Subcutaneous abdominal adipose tissue (tissue), 5 donors: ENCODE data around the gene ABCD2.
"Not testable (repeated sequence)": the region's sequence is repeated elsewhere in the genome, so short reads cannot be mapped to it uniquely, and the experiment has no call there.

Source experiments
- H3K27ac ChIP-seq: one replicate; pipeline ENCODE4 v1.7.0; 2013; ENCODE audit warnings: low read depth, mild to moderate bottlenecking, inconsistent platforms, low read length, moderate library complexity
- H3K27me3 ChIP-seq, 5 donors: one replicate each; pipeline ENCODE4 v1.7.0; 2013; ENCODE audit warnings: low read length in 5 of 5, inconsistent platforms in 1 of 5; ENCODE audit not compliant: control insufficient read depth in 5 of 5, insufficient read depth in 4 of 5
- H3K36me3 ChIP-seq, 5 donors: one replicate each; pipeline ENCODE4 v1.7.0; 2013; ENCODE audit warnings: low read length in 5 of 5; ENCODE audit not compliant: control insufficient read depth in 5 of 5, insufficient read depth in 5 of 5
- H3K4me1 ChIP-seq, 5 donors: one replicate each; pipeline ENCODE4 v1.7.0; 2013; ENCODE audit warnings: low read length in 5 of 5, mild to moderate bottlenecking in 3 of 5, moderate library complexity in 1 of 5; ENCODE audit not compliant: control insufficient read depth in 5 of 5, insufficient read depth in 5 of 5
- H3K4me3 ChIP-seq, 5 donors: one replicate each; pipeline ENCODE4 v1.7.0; 2013; ENCODE audit warnings: low read length in 5 of 5, low read depth in 1 of 5
- H3K9ac ChIP-seq, 5 donors: one replicate each; pipeline ENCODE4 v1.7.0; 2013; ENCODE audit warnings: low read length in 5 of 5, mild to moderate bottlenecking in 4 of 5, moderate library complexity in 3 of 5
- H3K9me3 ChIP-seq, 5 donors: one replicate each; pipeline ENCODE4 v1.7.0; 2013; ENCODE audit warnings: low read length in 5 of 5; ENCODE audit not compliant: control insufficient read depth in 5 of 5
- donor health status: healthy.
- donor health status: healthy.
- donor health status: healthy.
- donor health status: healthy.
- donor health status: healthy.

ABCD2 gene

GRCh38 chr12:39626033-39626814, 6.6 kb upstream of the ABCD2 start:
- Histone ChIP-seq H3K9ac (no peak overlapping the region), H3K36me3 (no peaks in the 10 kb centered on the region), H3K27me3 (no peaks in the 10 kb centered on the region), H3K4me3 (no peak overlapping the region), H3K27ac (no peak overlapping the region), H3K4me1 (peaks cover 0 to 12% (median 0%) of the 10 kb centered on the region in 5 donors), H3K9me3 (no peaks in the 10 kb centered on the region)

- no peaks in the 10 kb centered on the region for H3K36me3 ChIP-seq
- no peaks in the 10 kb centered on the region for H3K27me3 ChIP-seq
- H3K4me3 ChIP-seq, result no peak overlapping the region
- H3K27ac ChIP-seq, result no peak overlapping the region
- no peak overlapping the region for H3K9ac ChIP-seq
- H3K4me1 ChIP-seq, result peaks cover 0 to 28% (median 16%) of the 10 kb centered on the region in 5 donors
- no peaks in the 10 kb centered on the region for H3K9me3 ChIP-seq
Measured at GRCh38 chr12:39623919-39624318, 4.3 kb upstream of the ABCD2 start.

GRCh38 chr12:39623160-39623559, 3.6 kb upstream of the ABCD2 start:
- H3K4me1 ChIP-seq, result peaks cover 0 to 28% (median 23%) of the 10 kb centered on the region in 5 donors
- H3K4me3 ChIP-seq, H3K9me3 ChIP-seq, H3K9ac ChIP-seq, H3K27me3 ChIP-seq, H3K36me3 ChIP-seq, H3K27ac ChIP-seq: not testable (repeated sequence)

- no peaks in the 10 kb centered on the region for H3K27me3 ChIP-seq
- H3K27ac ChIP-seq, result no peak overlapping the region
- H3K9ac ChIP-seq, result no peak overlapping the region
- H3K9me3 ChIP-seq, result no peaks in the 10 kb centered on the region
- H3K4me3 ChIP-seq, result no peak overlapping the region
- H3K4me1 ChIP-seq, result peaks cover 0 to 23% (median 20%) of the 10 kb centered on the region in 5 donors
- H3K36me3 ChIP-seq, result no peaks in the 10 kb centered on the region
Measured at GRCh38 chr12:39622306-39622705, 2.7 kb upstream of the ABCD2 start.

GRCh38 chr12:39621670-39622069, 2.1 kb upstream of the ABCD2 start:
- H3K27ac ChIP-seq, result no peak overlapping the region
- H3K27me3 ChIP-seq, result no peaks in the 10 kb centered on the region
- H3K4me3 ChIP-seq, result no peak overlapping the region
- no peaks in the 10 kb centered on the region for H3K36me3 ChIP-seq
- H3K9ac ChIP-seq, result no peak overlapping the region
- peaks cover 0 to 23% (median 20%) of the 10 kb centered on the region in 5 donors for H3K4me1 ChIP-seq
- no peaks in the 10 kb centered on the region for H3K9me3 ChIP-seq

GRCh38 chr12:39620659-39621658, 1.4 kb upstream of the ABCD2 start:
- Histone ChIP-seq H3K36me3 (no peaks in the 10 kb centered on the region), H3K4me3 (peak overlapping the region; percentile 67 to 89 (median 77)), H3K27me3 (no peaks in the 10 kb centered on the region), H3K9ac (peak overlapping the region; percentile 70 to 88 (median 76)), H3K9me3 (no peaks in the 10 kb centered on the region), H3K4me1 (peaks cover 0 to 23% (median 20%) of the 10 kb centered on the region in 5 donors), H3K27ac (peak overlapping the region; percentile 91)

- Histone ChIP-seq H3K27me3 (no peaks in the 10 kb centered on the region), H3K4me3 (peak overlapping the region; percentile 67 to 89 (median 77)), H3K4me1 (peaks cover 0 to 23% (median 20%) of the 10 kb centered on the region in 5 donors), H3K27ac (peak overlapping the region; percentile 91), H3K9me3 (no peaks in the 10 kb centered on the region), H3K36me3 (no peaks in the 10 kb centered on the region), H3K9ac (peak overlapping the region; percentile 30 to 88 (median 73))
Measured at GRCh38 chr12:39619316-39619659, 315 bp downstream of the ABCD2 start.

GRCh38 chr12:39618701-39619100, 902 bp downstream of the ABCD2 start:
- Histone ChIP-seq H3K9ac (peak overlapping the region; percentile 30 to 88 (median 73)), H3K27me3 (no peaks in the 10 kb centered on the region), H3K4me1 (peaks cover 0 to 23% (median 20%) of the 10 kb centered on the region in 5 donors), H3K9me3 (no peaks in the 10 kb centered on the region), H3K4me3 (peak overlapping the region; percentile 67 to 89 (median 77)), H3K27ac (peak overlapping the region; percentile 91), H3K36me3 (no peaks in the 10 kb centered on the region)

- no peaks in the 10 kb centered on the region for H3K36me3 ChIP-seq
- peak overlapping the region; percentile 91 for H3K27ac ChIP-seq
- H3K9ac ChIP-seq, result peak overlapping the region; percentile 30 to 88 (median 39)
- H3K27me3 ChIP-seq, result no peaks in the 10 kb centered on the region
- H3K4me1 ChIP-seq, result peaks cover 0 to 23% (median 23%) of the 10 kb centered on the region in 5 donors
- H3K4me3 ChIP-seq, result peak overlapping the region; percentile 67 to 89 (median 77)
- H3K9me3 ChIP-seq, result no peaks in the 10 kb centered on the region
Measured at GRCh38 chr12:39617887-39618286, 1.7 kb downstream of the ABCD2 start.

GRCh38 chr12:39616666-39617065, 2.9 kb downstream of the ABCD2 start:
- no peaks in the 10 kb centered on the region for H3K36me3 ChIP-seq
- peak overlapping the region; percentile 67 to 89 (median 77) for H3K4me3 ChIP-seq
- H3K9ac ChIP-seq, result peak overlapping the region; percentile 13 to 88 (median 30)
- H3K9me3 ChIP-seq, result no peaks in the 10 kb centered on the region
- no peaks in the 10 kb centered on the region for H3K27me3 ChIP-seq
- H3K4me1 ChIP-seq, result peaks cover 0 to 30% (median 23%) of the 10 kb centered on the region in 5 donors
- H3K27ac ChIP-seq, result peak overlapping the region; percentile 91
